OCI-LY1 (cell line): ENCODE results near the gene MFRP.
A peak's percentile ranks its signal among the peaks of the same experiment; 100 is the strongest.

Experiments used
- H2AFZ ChIP-seq: fragments of 200-600 bp; sonication (generic), shearing (Covaris generic); 2 replicates; pipeline ENCODE4 v1.6.0; 2014; ENCODE audit warnings: antibody characterized with exemption, mild to moderate bottlenecking, low read length
- H3F3A ChIP-seq: fragments of 200-600 bp; sonication (generic), shearing (Covaris generic); 2 replicates; pipeline ENCODE4 v1.6.0; 2014; ENCODE audit warnings: mild to moderate bottlenecking, antibody characterized with exemption, low read length, moderate library complexity; ENCODE audit not compliant: insufficient read depth
- H3K27ac ChIP-seq: fragments of 200-600 bp; sonication (generic); 2 replicates; pipeline ENCODE4 v1.5.1; 2014; ENCODE audit warnings: low read length, mixed run types, mild to moderate bottlenecking, low read depth; ENCODE audit not compliant: poor library complexity, severe bottlenecking
- H3K27me3 ChIP-seq: fragments of 200-600 bp; sonication (generic); 2 replicates; pipeline ENCODE4 v1.6.0; 2014; ENCODE audit warnings: antibody characterized with exemption, mild to moderate bottlenecking, low read length, moderate library complexity; ENCODE audit not compliant: insufficient read depth
- H3K36me3 ChIP-seq: fragments of 200-600 bp; sonication (generic); 2 replicates; pipeline ENCODE4 v1.6.1; 2014; ENCODE audit warnings: mild to moderate bottlenecking, antibody characterized with exemption, low read length, moderate library complexity, mixed read lengths; ENCODE audit not compliant: insufficient read depth
- H3K4me1 ChIP-seq: fragments of 200-600 bp; sonication (generic); 2 replicates; pipeline ENCODE4 v1.5.1; 2014; ENCODE audit warnings: mild to moderate bottlenecking, low read length, moderate library complexity; ENCODE audit not compliant: insufficient read depth, severe bottlenecking
- H3K4me2 ChIP-seq: fragments of 200-600 bp; sonication (generic), shearing (Covaris generic); 2 replicates; pipeline ENCODE4 v1.6.1; 2014; ENCODE audit warnings: low read length
- H3K4me3 ChIP-seq: fragments of 200-600 bp; sonication (generic); 2 replicates; pipeline ENCODE4 v1.5.1; 2014; ENCODE audit warnings: low read length, low read depth, mild to moderate bottlenecking, mixed read lengths; ENCODE audit not compliant: poor library complexity, severe bottlenecking
- H3K79me2 ChIP-seq: fragments of 200-600 bp; shearing (Covaris generic); 2 replicates; pipeline ENCODE4 v1.6.1; 2016; ENCODE audit warnings: mixed run types, low read length, mixed read lengths; ENCODE audit not compliant: insufficient read depth
- H3K9ac ChIP-seq: fragments of 200-600 bp; sonication (generic), shearing (Covaris generic); 2 replicates; pipeline ENCODE4 v1.6.1; 2014; ENCODE audit warnings: mild to moderate bottlenecking, low read length, mixed read lengths
- H3K9me2 ChIP-seq: fragments of 200-600 bp; sonication (generic), shearing (Covaris generic); 2 replicates; pipeline ENCODE4 v1.6.1; 2014; ENCODE audit warnings: low read depth, mild to moderate bottlenecking, low read length, mixed read lengths
- H3K9me3 ChIP-seq: fragments of 200-600 bp; shearing (Covaris generic); 2 replicates; pipeline ENCODE4 v1.6.1; 2014; ENCODE audit warnings: low read length, mixed read lengths
- H4K20me1 ChIP-seq: fragments of 200-600 bp; sonication (generic), shearing (Covaris generic); 2 replicates; pipeline ENCODE4 v1.6.0; 2016; ENCODE audit warnings: mild to moderate bottlenecking, low read length; ENCODE audit not compliant: insufficient read depth
- EZH2 ChIP-seq: fragments of 200-600 bp; sonication (generic), shearing (Covaris generic); IDR thresholded peaks from 2 replicates; pipeline ENCODE4 v1.8.0; 2017; ENCODE audit warnings: borderline replicate concordance, mixed run types, mild to moderate bottlenecking, antibody characterized with exemption, low read length, moderate library complexity, mixed read lengths
- TF ChIP-seq, protein P1 (sequence below): fragments of 200-600 bp; sonication (generic), shearing (Covaris generic); IDR thresholded peaks from 2 replicates; pipeline ENCODE4 v1.5.1; 2017; ENCODE audit warnings: mild to moderate bottlenecking, antibody characterized with exemption, low read length, moderate library complexity, mixed read lengths

MFRP gene

DNA sequence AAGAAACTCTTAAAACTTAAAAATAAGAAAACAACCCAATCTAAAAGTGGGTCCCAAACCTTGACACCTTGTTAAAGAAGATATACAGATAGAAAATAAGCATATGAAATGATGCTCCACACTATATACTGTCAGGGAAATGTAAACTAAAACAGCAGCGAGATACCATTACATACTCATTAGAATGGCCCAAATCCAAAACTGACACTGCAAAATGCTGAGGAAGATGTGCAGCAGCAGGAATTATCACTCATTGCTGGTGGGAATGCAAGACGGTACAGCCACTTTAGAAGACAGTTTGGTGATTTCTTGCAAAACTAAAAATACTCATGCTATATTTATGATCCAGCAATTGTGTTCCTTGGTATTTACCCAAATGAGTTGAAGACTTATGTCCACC, 17.2 kb downstream of the MFRP start:
- H3K9me2 ChIP-seq, result no peaks in the 10 kb centered on the region
- TF ChIP-seq, protein P1, sequence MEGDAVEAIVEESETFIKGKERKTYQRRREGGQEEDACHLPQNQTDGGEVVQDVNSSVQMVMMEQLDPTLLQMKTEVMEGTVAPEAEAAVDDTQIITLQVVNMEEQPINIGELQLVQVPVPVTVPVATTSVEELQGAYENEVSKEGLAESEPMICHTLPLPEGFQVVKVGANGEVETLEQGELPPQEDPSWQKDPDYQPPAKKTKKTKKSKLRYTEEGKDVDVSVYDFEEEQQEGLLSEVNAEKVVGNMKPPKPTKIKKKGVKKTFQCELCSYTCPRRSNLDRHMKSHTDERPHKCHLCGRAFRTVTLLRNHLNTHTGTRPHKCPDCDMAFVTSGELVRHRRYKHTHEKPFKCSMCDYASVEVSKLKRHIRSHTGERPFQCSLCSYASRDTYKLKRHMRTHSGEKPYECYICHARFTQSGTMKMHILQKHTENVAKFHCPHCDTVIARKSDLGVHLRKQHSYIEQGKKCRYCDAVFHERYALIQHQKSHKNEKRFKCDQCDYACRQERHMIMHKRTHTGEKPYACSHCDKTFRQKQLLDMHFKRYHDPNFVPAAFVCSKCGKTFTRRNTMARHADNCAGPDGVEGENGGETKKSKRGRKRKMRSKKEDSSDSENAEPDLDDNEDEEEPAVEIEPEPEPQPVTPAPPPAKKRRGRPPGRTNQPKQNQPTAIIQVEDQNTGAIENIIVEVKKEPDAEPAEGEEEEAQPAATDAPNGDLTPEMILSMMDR, result no peak
- TF ChIP-seq EZH2, result no peak
- no peaks in the 10 kb centered on the region for H3F3A ChIP-seq
- no peak overlapping the region for H3K4me3 ChIP-seq
- H3K27ac ChIP-seq, result no peak overlapping the region
- H3K9ac ChIP-seq, result no peak overlapping the region
- no peak overlapping the region for H3K4me2 ChIP-seq
- H4K20me1 ChIP-seq, result no peaks in the 10 kb centered on the region
- H2AFZ ChIP-seq, result no peak overlapping the region
- H3K79me2 ChIP-seq, result no peaks in the 10 kb centered on the region
- no peaks in the 10 kb centered on the region for H3K27me3 ChIP-seq
- no peaks in the 10 kb centered on the region for H3K9me3 ChIP-seq
- H3K36me3 ChIP-seq, result no peaks in the 10 kb centered on the region
- H3K4me1 ChIP-seq, result peaks cover 8% of the 10 kb centered on the region

DNA sequence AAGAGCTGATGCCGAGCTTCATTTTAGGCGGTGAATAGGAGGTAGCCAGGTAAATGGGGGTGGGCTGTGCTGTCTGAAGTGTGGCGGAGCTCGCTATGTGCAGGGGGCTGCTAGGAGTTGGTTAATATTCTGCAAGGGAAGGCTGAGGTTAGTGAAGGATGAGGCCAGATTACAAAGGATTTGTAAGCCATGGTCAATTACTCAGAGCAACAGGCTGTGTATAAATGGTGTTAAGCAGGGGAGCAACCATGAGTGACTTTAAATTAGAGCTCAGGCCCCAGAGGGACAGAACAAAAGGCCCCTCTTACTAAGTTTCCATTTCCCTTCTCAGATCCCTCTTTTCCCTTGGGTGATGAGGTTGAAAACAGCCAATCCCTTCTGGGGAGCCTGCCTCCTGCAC, 22.3 kb downstream of the MFRP start:
- Histone ChIP-seq H3K4me3 (no peak overlapping the region), H3K36me3 (no peaks in the 10 kb centered on the region), H3F3A (no peaks in the 10 kb centered on the region), H3K27me3 (no peaks in the 10 kb centered on the region), H3K27ac (no peak overlapping the region), H4K20me1 (no peaks in the 10 kb centered on the region), H2AFZ (no peak overlapping the region), H3K9me2 (no peaks in the 10 kb centered on the region), H3K79me2 (no peaks in the 10 kb centered on the region), H3K9ac (no peak overlapping the region), H3K4me2 (no peak overlapping the region), H3K4me1 (peaks cover 34% of the 10 kb centered on the region), H3K9me3 (no peaks in the 10 kb centered on the region)
- TF ChIP-seq, protein P1, result no peak
- no peak for TF ChIP-seq EZH2

DNA sequence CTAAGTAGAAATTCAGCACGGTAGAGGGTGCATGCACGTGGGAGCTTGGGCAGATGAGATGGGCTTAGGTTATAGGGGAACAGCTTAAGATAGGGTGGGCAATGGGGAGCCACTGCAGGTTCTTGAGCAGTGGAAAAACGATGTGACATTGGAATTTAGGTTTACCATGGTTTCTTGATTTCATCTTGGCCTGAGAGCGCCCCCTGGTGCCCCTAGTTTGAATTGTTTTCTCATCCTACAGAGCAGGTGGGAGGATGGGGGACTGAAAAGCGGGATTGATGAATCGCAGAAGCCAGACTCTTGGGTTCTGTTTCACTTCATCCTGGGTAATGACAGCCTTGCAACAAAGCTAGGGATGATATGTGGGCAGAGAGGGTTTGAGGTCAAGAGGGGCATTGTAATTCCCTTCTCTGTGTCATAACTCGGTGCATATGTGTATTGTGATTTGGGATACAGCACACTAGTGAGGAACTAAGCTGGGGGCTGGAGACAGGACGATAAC, 22.9 kb downstream of the MFRP start:
- no peaks in the 10 kb centered on the region for H3K79me2 ChIP-seq
- no peak overlapping the region for H3K4me3 ChIP-seq
- peaks cover 40% of the 10 kb centered on the region for H3K4me1 ChIP-seq
- no peak overlapping the region for H2AFZ ChIP-seq
- no peak overlapping the region for H3K27ac ChIP-seq
- no peak for TF ChIP-seq EZH2
- TF ChIP-seq, protein P1, result peak; percentile 70
- H3K9ac ChIP-seq, result no peak overlapping the region
- H3K9me2 ChIP-seq, result no peaks in the 10 kb centered on the region
- H3K9me3 ChIP-seq, result no peaks in the 10 kb centered on the region
- no peaks in the 10 kb centered on the region for H3K27me3 ChIP-seq
- H3K4me2 ChIP-seq, result no peak overlapping the region
- H3K36me3 ChIP-seq, result no peaks in the 10 kb centered on the region
- H4K20me1 ChIP-seq, result no peaks in the 10 kb centered on the region
- no peaks in the 10 kb centered on the region for H3F3A ChIP-seq
